MM.1S (cell line): ENCODE data around the gene KCNH1.

Experiments used
- DNase-seq: peaks from one replicate; pipeline ENCODE4 v3.0.0-alpha.2; 2015
- H2AFZ ChIP-seq: fragments of 300-600 bp; sonication (generic); 2 replicates; pipeline ENCODE4 v1.6.0; 2016; ENCODE audit warnings: antibody characterized with exemption, low read length
- H3F3A ChIP-seq: fragments of 300-600 bp; sonication (generic); 2 replicates; pipeline ENCODE4 v1.6.1; 2016; ENCODE audit warnings: mild to moderate bottlenecking, antibody characterized with exemption, low read length, moderate library complexity, mixed read lengths; ENCODE audit not compliant: insufficient read depth
- H3K27ac ChIP-seq: fragments of 300-600 bp; sonication (generic); 2 replicates; pipeline ENCODE4 v1.5.1; 2016; ENCODE audit warnings: mild to moderate bottlenecking, low read length
- H3K27me3 ChIP-seq: fragments of 300-600 bp; sonication (generic); replicated peaks from 2 replicates; pipeline ENCODE4 v1.6.0; 2016; ENCODE audit warnings: low read length; ENCODE audit not compliant: insufficient read depth
- H3K36me3 ChIP-seq: fragments of 300-600 bp; sonication (generic); replicated peaks from 2 replicates; pipeline ENCODE4 v1.6.1; 2016; ENCODE audit warnings: mild to moderate bottlenecking, low read length, mixed read lengths; ENCODE audit not compliant: insufficient read depth
- H3K4me1 ChIP-seq: fragments of 300-600 bp; sonication (generic); 2 replicates; pipeline ENCODE4 v1.6.1; 2016; ENCODE audit warnings: low read length, mixed read lengths
- H3K4me2 ChIP-seq: fragments of 300-600 bp; sonication (generic); 2 replicates; pipeline ENCODE4 v1.6.0; 2016; ENCODE audit warnings: low read depth, low read length
- H3K4me3 ChIP-seq: fragments of 300-600 bp; sonication (generic); 2 replicates; pipeline ENCODE4 v1.5.1; 2016; ENCODE audit warnings: low read length, mixed read lengths
- H3K79me2 ChIP-seq: fragments of 300-600 bp; sonication (generic); 2 replicates; pipeline ENCODE4 v1.6.1; 2016; ENCODE audit warnings: mixed run types, low read length, mixed read lengths
- H3K9ac ChIP-seq: fragments of 300-600 bp; sonication (generic); 2 replicates; pipeline ENCODE4 v1.6.1; 2016; ENCODE audit warnings: low read length, mixed read lengths
- H3K9me2 ChIP-seq: fragments of 300-600 bp; sonication (generic); replicated peaks from 2 replicates; pipeline ENCODE4 v1.6.1; 2016; ENCODE audit warnings: mild to moderate bottlenecking, low read length, mixed read lengths; ENCODE audit not compliant: insufficient read depth
- H3K9me3 ChIP-seq: fragments of 300-600 bp; sonication (generic); replicated peaks from 2 replicates; pipeline ENCODE4 v1.6.1; 2016; ENCODE audit warnings: mild to moderate bottlenecking, low read length, mixed read lengths; ENCODE audit not compliant: insufficient read depth
- H4K20me1 ChIP-seq: fragments of 300-600 bp; sonication (generic); 2 replicates; pipeline ENCODE4 v1.6.1; 2016; ENCODE audit warnings: mild to moderate bottlenecking, low read length, moderate library complexity, mixed read lengths; ENCODE audit not compliant: insufficient read depth
- CTCF ChIP-seq: fragments of 300-600 bp; sonication (generic); IDR thresholded peaks from 2 replicates; pipeline ENCODE4 v1.5.1; 2016; ENCODE audit warnings: antibody characterized with exemption, low read length, mixed read lengths
- EZH2 ChIP-seq: fragments of 300-600 bp; sonication (generic); optimal IDR thresholded peaks from 2 replicates; pipeline ENCODE3; 2017; ENCODE audit warnings: low read depth, mild to moderate bottlenecking, antibody characterized with exemption, low read length, mixed read lengths
- EZH2phosphoT487 ChIP-seq: fragments of 300-600 bp; sonication (generic); IDR thresholded peaks from 2 replicates; pipeline ENCODE4 v1.6.1; 2018; ENCODE audit warnings: antibody characterized with exemption, low read length

The KCNH1 gene

GRCh38 chr1:210629276-210629675 lies 504.7 kb downstream of the KCNH1 start:
- Histone ChIP-seq H3K9me2 (no peaks in the 10 kb centered on the region), H3K36me3 (no peaks in the 10 kb centered on the region), H4K20me1 (no peaks in the 10 kb centered on the region), H3K4me1 (no peaks in the 10 kb centered on the region), H3K9me3 (no peaks in the 10 kb centered on the region), H3K27me3 (no peaks in the 10 kb centered on the region), H3K4me3 (no peak overlapping the region), H3K4me2 (no peak overlapping the region), H3K27ac (no peak overlapping the region), H2AFZ (no peak overlapping the region), H3F3A (no peaks in the 10 kb centered on the region), H3K9ac (no peak overlapping the region), H3K79me2 (no peaks in the 10 kb centered on the region)
- no peak for DNase-seq
- TF ChIP-seq EZH2phosphoT487 (no peak), EZH2 (no peak), CTCF (no peak)

GRCh38 chr1:210627755-210628154 lies 506.2 kb downstream of the KCNH1 start:
- Histone ChIP-seq H3K9me2 (no peaks in the 10 kb centered on the region), H2AFZ (no peak overlapping the region), H3F3A (no peaks in the 10 kb centered on the region), H3K36me3 (no peaks in the 10 kb centered on the region), H3K4me2 (no peak overlapping the region), H3K27me3 (no peaks in the 10 kb centered on the region), H3K9ac (no peak overlapping the region), H4K20me1 (no peaks in the 10 kb centered on the region), H3K27ac (no peak overlapping the region), H3K9me3 (no peaks in the 10 kb centered on the region), H3K4me1 (no peaks in the 10 kb centered on the region), H3K4me3 (no peak overlapping the region), H3K79me2 (no peaks in the 10 kb centered on the region)
- TF ChIP-seq EZH2 (no peak), EZH2phosphoT487 (no peak), CTCF (no peak)
- no peak for DNase-seq
